Measurements from ENCODE around the gene MRC2.

The MRC2 gene

GRCh38 chr17:62657690-62658089 lies 30.2 kb downstream of the MRC2 start:
- DNase-seq (ENCODE audit: low read depth): no peak
- H3K4me3 ChIP-seq (ENCODE audit: low read depth, low read length): no peak overlapping the region

- H3K4me3 ChIP-seq (ENCODE audit: low read depth, low read length): no peak overlapping the region
- DNase-seq (ENCODE audit: low read depth): no peak
Observed at GRCh38 chr17:62658136-62658920, 30.9 kb downstream of the MRC2 start.

GRCh38 chr17:62660629-62661118 lies 33.2 kb downstream of the MRC2 start:
- H3K4me3 ChIP-seq (ENCODE audit: low read depth, low read length): no peak overlapping the region
- DNase-seq (ENCODE audit: low read depth): no peak

- DNase-seq (ENCODE audit: low read depth): no peak
- H3K4me3 ChIP-seq (ENCODE audit: low read depth, low read length): no peak overlapping the region
Observed at GRCh38 chr17:62661337-62661736, 33.9 kb downstream of the MRC2 start.

GRCh38 chr17:62662855-62663254 lies 35.4 kb downstream of the MRC2 start:
- DNase-seq (ENCODE audit: low read depth): no peak
- no peak overlapping the region for H3K4me3 ChIP-seq (ENCODE audit: low read depth, low read length)

- no peak for DNase-seq (ENCODE audit: low read depth)
- no peak overlapping the region for H3K4me3 ChIP-seq (ENCODE audit: low read depth, low read length)
Observed at GRCh38 chr17:62663304-62663703, 35.8 kb downstream of the MRC2 start.

DNA sequence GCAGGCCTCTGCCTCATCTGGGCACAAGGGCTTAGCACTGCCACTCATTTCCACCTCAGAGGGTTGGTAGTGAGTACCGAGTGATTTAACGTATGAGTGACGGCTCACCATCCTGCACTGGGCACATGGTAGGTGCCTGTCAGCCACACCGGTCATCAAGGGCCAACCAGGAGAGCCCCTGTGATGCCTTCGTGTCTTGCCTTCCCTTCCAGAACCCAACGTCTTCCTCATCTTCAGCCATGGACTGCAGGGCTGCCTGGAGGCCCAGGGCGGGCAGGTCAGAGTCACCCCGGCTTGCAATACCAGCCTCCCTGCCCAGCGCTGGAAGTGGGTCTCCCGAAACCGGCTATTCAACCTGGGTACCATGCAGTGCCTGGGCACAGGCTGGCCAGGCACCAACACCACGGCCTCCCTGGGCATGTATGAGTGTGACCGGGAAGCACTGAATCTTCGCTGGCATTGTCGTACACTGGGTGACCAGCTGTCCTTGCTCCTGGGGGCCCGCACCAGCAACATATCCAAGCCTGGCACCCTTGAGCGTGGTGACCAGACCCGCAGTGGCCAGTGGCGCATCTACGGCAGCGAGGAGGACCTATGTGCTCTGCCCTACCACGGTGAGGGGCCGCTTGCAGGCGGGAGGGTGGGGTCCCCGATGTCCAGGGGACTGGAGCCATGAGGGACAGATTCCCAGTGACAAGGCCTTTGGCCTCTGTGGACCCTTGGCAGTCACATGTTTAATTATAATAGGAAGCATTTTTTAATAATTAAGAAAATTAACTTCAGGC lies 37.1 kb downstream of the MRC2 start:
- no peak overlapping the region for H3K4me3 ChIP-seq (ENCODE audit: low read depth, low read length)
- DNase-seq (ENCODE audit: low read depth): no peak

- DNase-seq (ENCODE audit: low read depth): no peak
- no peak overlapping the region for H3K4me3 ChIP-seq (ENCODE audit: low read depth, low read length)
Observed at GRCh38 chr17:62665599-62665998, 38.1 kb downstream of the MRC2 start.

DNA sequence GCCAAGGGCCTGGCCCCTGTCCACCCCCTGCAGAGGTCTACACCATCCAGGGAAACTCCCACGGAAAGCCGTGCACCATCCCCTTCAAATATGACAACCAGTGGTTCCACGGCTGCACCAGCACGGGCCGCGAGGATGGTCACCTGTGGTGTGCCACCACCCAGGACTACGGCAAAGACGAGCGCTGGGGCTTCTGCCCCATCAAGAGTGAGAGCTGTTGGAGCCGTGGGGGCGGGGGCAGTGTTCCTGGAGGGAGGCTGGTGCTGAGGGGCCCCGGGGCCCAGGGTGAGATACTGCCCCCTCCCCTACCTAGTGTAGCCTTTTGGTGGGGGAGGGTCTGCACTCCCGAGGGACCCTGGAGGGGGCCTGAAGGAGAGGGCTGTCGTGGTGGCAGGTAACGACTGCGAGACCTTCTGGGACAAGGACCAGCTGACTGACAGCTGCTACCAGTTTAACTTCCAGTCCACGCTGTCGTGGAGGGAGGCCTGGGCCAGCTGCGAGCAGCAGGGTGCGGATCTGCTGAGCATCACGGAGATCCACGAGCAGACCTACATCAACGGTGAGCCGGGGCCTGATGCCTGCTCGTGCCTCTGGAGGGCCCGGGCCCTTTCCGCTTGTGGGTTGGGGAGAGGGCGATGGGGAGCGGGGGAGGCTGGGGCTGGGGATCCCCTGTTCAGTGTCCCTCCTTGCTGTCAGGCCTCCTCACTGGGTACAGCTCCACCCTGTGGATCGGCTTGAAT lies 38.8 kb downstream of the MRC2 start:
- DNase-seq (ENCODE audit: low read depth): no peak

GRCh38 chr17:62666801-62667591 lies 39.5 kb downstream of the MRC2 start:
- no peak for DNase-seq (ENCODE audit: low read depth)

More for the DNA sequence above, 38.8 kb downstream of the MRC2 start:
- no peak overlapping the region for H3K4me3 ChIP-seq (ENCODE audit: low read depth, low read length)

GRCh38 chr17:62668091-62668804 lies 40.8 kb downstream of the MRC2 start:
- no peak overlapping the region for H3K4me3 ChIP-seq (ENCODE audit: low read depth, low read length)
- no peak for DNase-seq (ENCODE audit: low read depth)

More at GRCh38 chr17:62666801-62667591, 39.5 kb downstream of the MRC2 start:
- H3K4me3 ChIP-seq (ENCODE audit: low read depth, low read length): no peak overlapping the region

- no peak for DNase-seq (ENCODE audit: low read depth)
- no peak overlapping the region for H3K4me3 ChIP-seq (ENCODE audit: low read depth, low read length)
Observed at GRCh38 chr17:62670202-62670821, 42.8 kb downstream of the MRC2 start.

GRCh38 chr17:62671553-62671952 lies 44.1 kb downstream of the MRC2 start:
- no peak overlapping the region for H3K4me3 ChIP-seq (ENCODE audit: low read depth, low read length)
- no peak for DNase-seq (ENCODE audit: low read depth)

- no peak overlapping the region for H3K4me3 ChIP-seq (ENCODE audit: low read depth, low read length)
- no peak for DNase-seq (ENCODE audit: low read depth)
Observed at GRCh38 chr17:62672957-62673356, 45.5 kb downstream of the MRC2 start.

- H3K4me3 ChIP-seq (ENCODE audit: low read depth, low read length): no peak overlapping the region
Observed at GRCh38 chr17:62673614-62674362, 46.3 kb downstream of the MRC2 start.

GRCh38 chr17:62674363-62674739 lies 46.9 kb downstream of the MRC2 start:
- no peak for DNase-seq (ENCODE audit: low read depth)
- H3K4me3 ChIP-seq (ENCODE audit: low read depth, low read length): no peak overlapping the region

More at GRCh38 chr17:62673614-62674362, 46.3 kb downstream of the MRC2 start:
- no peak for DNase-seq (ENCODE audit: low read depth)

DNA sequence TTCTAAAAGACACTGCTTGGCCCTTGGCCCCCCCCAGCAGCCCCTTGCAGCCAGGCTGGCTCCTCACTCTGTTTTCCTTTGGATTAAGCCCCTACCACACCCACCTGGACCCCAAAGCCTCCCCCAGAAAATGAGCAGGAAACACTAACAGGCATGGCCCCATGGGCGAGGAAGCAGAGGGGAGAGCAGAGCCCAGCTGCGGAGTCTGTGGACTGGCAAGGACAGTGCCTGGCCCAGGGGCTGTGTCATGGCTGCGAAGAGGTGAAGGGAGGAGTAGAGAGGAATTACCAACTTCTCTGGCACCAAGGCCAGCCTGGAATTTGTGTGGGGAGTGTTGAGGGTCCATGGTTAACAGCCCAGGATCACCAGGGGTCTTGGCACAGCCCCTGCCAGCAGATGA lies 47.4 kb downstream of the MRC2 start:
- DNase-seq (ENCODE audit: low read depth): no peak
- H3K4me3 ChIP-seq (ENCODE audit: low read depth, low read length): no peak overlapping the region

All from skeletal muscle cell (primary cell).